Stimulated activated memory B cell treated with anti-CD40 and anti-IgM and Interleukin-4, amounts not matched to agents 10 μg/mL and 1 μg/mL and 100 μg/mL, for 72 hours (primary cell): ENCODE measurements around the gene GNG14.
"Not testable (repeated sequence)": the region's sequence is repeated elsewhere in the genome, so short reads cannot be mapped to it uniquely, and the experiment has no call there.

Experiments
- ATAC-seq: fragments of 150-1000 bp; cut with Tn5 transposase; 2 replicates; pipeline ENCODE4 v1.10.0; 2021
- H3K27ac Mint-ChIP-seq: one replicate; pipeline ENCODE4 v1.8.0; 2022; ENCODE audit warnings: mild to moderate bottlenecking, mixed read lengths
- H3K27me3 Mint-ChIP-seq: one replicate; pipeline ENCODE4 v1.8.0; 2022; ENCODE audit warnings: mixed read lengths
- H3K36me3 Mint-ChIP-seq: one replicate; pipeline ENCODE4 v1.8.0; 2022; ENCODE audit warnings: mixed read lengths
- H3K4me1 Mint-ChIP-seq: one replicate; pipeline ENCODE4 v1.8.0; 2022; ENCODE audit warnings: mixed read lengths
- H3K4me3 Mint-ChIP-seq: one replicate; pipeline ENCODE4 v1.8.0; 2022; ENCODE audit warnings: mild to moderate bottlenecking, moderate library complexity, mixed read lengths
- H3K9me3 Mint-ChIP-seq: one replicate; pipeline ENCODE4 v1.8.0; 2022; ENCODE audit warnings: mixed read lengths

The GNG14 gene

GRCh38 chr19:12722566-12723380, 35.0 kb downstream of the GNG14 start:
- peaks cover 26% of the 10 kb centered on the region for H3K36me3 Mint-ChIP-seq
- no peaks in the 10 kb centered on the region for H3K9me3 Mint-ChIP-seq
- peaks cover 62% of the 10 kb centered on the region for H3K4me1 Mint-ChIP-seq
- ATAC-seq, result peak; percentile 96
- peak overlapping the region; percentile 90 for H3K4me3 Mint-ChIP-seq
- H3K27ac Mint-ChIP-seq, result peak overlapping the region; percentile 77
- H3K27me3 Mint-ChIP-seq, result no peaks in the 10 kb centered on the region

- H3K9me3 Mint-ChIP-seq, result no peaks in the 10 kb centered on the region
- H3K4me1 Mint-ChIP-seq, result peaks cover 60% of the 10 kb centered on the region
- peak overlapping the region; percentile 90 for H3K4me3 Mint-ChIP-seq
- H3K27me3 Mint-ChIP-seq, result no peaks in the 10 kb centered on the region
- H3K27ac Mint-ChIP-seq, result peak overlapping the region; percentile 77
- no peak for ATAC-seq
- H3K36me3 Mint-ChIP-seq, result peaks cover 27% of the 10 kb centered on the region
Observed at GRCh38 chr19:12723381-12723640, 35.5 kb downstream of the GNG14 start.

DNA sequence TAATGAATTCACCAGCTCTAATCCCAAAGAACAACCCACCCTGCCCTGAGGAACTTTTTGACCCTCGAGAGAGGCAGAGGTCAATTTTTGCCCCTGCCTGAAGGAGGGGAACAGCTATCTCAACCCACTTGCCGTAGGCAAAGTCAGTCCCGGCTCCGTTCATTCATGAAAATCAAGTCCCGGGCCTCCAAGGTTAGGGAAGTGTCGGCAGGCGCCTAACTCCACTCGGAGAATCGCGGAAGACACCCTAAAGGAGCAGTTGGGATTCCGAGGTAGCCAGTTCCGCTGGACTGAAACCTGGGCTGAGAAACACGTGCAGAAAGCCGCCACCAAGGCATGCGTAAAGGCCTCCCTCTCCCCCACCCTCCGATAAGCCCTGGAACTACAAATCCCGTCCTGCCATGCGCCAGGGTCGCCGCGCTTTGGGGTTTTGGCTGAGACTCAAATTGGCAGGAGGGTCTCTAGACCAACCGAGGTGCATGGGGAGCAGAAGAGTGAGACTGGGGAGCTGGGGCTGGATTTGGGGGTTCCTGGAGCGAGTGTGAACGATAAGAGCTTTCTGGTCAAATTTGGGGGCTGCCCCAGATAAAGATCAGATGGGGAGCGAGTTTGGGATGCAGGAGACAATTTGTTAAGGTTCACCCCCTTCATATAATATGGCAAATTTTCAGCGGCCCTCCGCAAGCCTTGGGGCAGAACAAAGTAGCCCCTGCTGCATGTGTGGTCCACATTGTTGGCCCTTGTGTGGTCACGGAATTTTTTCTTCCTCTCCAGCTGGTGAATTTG, 36.0 kb downstream of the GNG14 start, which contains the start of gene TNPO2:
Gene TNPO2, minus strand, starts transcription at position 292 of the 786 bp plus-strand sequence. CDS start 2,955 bp downstream, outside the sequence.
- Mint-ChIP-seq H3K9me3 (no peaks in the 10 kb centered on the region), H3K36me3 (peaks cover 29% of the 10 kb centered on the region), H3K4me1 (peaks cover 59% of the 10 kb centered on the region), H3K27ac (peak within 1 kb of the TSS; percentile 77), H3K4me3 (peak within 1 kb of the TSS; percentile 90), H3K27me3 (no peaks in the 10 kb centered on the region)
- peak; percentile 70 for ATAC-seq

DNA sequence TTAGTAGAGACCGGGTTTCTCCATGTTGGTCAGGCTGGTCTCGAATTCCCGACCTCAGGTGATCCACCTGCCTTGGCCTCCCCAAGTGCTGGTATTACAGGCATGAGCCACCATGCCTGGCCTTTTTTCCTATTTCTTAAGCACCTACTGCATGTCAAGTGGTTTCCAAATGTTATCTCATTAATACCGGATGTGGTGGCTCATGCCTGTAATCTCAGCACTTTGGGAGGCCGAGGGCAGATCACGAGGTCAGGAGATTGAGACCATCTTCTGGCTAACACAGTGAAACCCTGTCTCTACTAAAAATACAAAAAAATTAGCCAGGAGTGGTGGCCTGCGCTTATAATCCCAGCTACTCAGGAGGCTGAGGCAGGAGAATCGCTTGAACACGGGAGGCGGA, 37.8 kb downstream of the GNG14 start:
- H3K4me3 Mint-ChIP-seq, H3K27me3 Mint-ChIP-seq, ATAC-seq, H3K27ac Mint-ChIP-seq, H3K9me3 Mint-ChIP-seq: not testable (repeated sequence)
- H3K36me3 Mint-ChIP-seq, result peaks cover 36% of the 10 kb centered on the region
- H3K4me1 Mint-ChIP-seq, result peaks cover 68% of the 10 kb centered on the region

DNA sequence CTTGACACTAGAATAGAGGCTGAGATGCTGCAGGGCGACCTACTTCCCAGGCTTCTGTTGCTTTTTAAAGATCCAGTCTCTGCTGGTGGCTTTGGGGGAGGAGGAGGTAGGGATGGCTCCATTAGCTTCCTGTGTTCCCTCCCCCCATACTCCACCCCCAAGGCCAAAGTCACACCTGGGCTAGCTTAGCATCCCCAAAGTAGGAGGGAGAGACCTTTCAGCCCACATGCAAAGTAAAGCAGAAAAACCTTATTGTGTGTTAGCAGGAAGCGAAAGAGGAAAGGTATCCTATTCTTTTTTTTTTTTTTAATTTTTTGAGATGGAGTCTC, 39.2 kb downstream of the GNG14 start:
- Mint-ChIP-seq H3K4me1 (peaks cover 67% of the 10 kb centered on the region), H3K27me3 (no peaks in the 10 kb centered on the region), H3K4me3 (no peak overlapping the region), H3K27ac (peak overlapping the region; percentile 53), H3K36me3 (peaks cover 31% of the 10 kb centered on the region), H3K9me3 (no peaks in the 10 kb centered on the region)
- no peak for ATAC-seq

DNA sequence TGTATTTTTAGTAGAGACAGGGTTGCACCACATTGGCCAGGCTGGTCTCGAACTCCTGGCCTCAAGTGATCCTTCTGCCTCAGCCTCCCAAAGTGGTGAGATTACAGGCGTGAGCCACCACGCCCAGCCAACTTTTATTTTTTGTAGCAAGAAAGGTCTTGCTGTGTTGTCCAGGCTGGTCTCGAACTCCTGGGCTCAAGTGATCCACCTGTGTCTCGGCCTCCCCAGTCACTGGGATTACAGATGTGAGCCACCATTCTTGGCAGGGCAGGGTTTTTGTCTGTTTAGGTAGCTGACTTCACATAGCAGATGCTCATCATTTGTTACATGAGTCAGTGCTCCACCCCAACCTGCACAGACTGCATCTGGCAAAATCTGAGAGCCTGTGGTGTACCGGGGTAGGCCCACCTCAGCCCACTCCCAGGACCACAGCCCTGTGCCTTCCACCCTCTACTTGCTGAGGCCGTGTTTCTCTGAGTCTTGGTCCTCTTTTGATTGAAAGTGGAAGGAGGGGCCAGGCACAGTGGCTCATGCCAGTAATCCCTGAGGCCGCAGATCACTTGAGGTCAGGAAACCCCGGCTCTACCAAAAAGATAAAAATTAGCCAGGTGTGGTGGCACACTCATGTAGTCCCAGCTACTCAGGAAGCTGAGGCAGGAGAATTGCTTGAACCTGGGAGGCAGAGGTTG, 40.1 kb downstream of the GNG14 start:
- H3K27me3 Mint-ChIP-seq, result no peaks in the 10 kb centered on the region
- ATAC-seq, result no peak
- H3K9me3 Mint-ChIP-seq, result no peaks in the 10 kb centered on the region
- peaks cover 37% of the 10 kb centered on the region for H3K36me3 Mint-ChIP-seq
- H3K27ac Mint-ChIP-seq, result no peak overlapping the region
- H3K4me3 Mint-ChIP-seq, result no peak overlapping the region
- H3K4me1 Mint-ChIP-seq, result peaks cover 70% of the 10 kb centered on the region

GRCh38 chr19:12730064-12730463, 42.3 kb downstream of the GNG14 start:
- peak; percentile 57 for ATAC-seq
- Mint-ChIP-seq H3K9me3 (no peaks in the 10 kb centered on the region), H3K36me3 (peaks cover 42% of the 10 kb centered on the region), H3K4me3 (peak overlapping the region; percentile 55), H3K4me1 (peaks cover 61% of the 10 kb centered on the region), H3K27me3 (no peaks in the 10 kb centered on the region), H3K27ac (peak overlapping the region; percentile 62)

GRCh38 chr19:12731337-12731736, 43.5 kb downstream of the GNG14 start:
- ATAC-seq, result no peak
- Mint-ChIP-seq H3K36me3 (peaks cover 41% of the 10 kb centered on the region), H3K27ac (no peak overlapping the region), H3K4me1 (peaks cover 59% of the 10 kb centered on the region), H3K4me3 (no peak overlapping the region), H3K27me3 (no peaks in the 10 kb centered on the region), H3K9me3 (no peaks in the 10 kb centered on the region)

DNA sequence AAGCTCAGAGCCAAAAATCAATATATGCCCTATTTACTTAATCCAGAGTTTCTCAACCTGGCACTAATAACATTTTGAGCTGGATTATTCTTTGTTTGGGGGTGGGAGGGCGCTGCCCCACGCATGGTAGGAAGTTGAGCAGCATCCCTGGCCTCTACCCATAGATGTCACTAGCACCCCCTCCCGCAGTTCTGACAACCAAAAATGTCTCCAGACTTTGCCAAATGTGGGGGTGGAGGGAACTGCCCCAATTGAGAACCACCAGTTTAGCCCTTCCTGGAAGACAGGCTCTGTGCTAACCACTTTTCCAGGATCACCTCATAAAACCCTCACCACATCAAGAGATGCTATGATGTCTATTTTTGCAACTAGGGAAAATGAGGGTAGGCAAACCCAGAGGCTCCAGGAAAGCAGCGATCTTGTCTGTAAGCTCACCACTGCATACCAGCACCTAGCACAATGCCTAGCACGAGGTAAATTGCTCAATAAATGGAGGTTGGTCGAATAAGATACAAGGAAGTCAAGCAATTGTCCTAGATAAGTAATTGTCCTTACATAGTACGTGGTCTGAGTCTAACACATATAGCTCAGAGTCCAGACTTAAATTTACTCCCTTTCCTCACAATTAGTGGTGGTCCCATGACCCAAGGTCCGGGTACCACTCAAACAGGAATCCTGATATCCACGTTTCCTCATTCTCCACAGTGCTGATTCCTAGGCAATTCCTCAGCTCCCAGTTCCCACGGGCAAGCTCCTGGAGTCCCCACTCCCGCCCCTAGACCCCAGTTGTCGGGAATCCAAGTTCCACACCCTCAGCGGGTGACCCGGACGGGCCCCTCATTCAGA, 45.8 kb downstream of the GNG14 start:
- peak overlapping the region; percentile 92 for H3K4me3 Mint-ChIP-seq
- no peaks in the 10 kb centered on the region for H3K27me3 Mint-ChIP-seq
- H3K9me3 Mint-ChIP-seq, result no peaks in the 10 kb centered on the region
- peaks cover 72% of the 10 kb centered on the region for H3K4me1 Mint-ChIP-seq
- no peak for ATAC-seq
- H3K36me3 Mint-ChIP-seq, result peaks cover 35% of the 10 kb centered on the region
- peak overlapping the region; percentile 99 for H3K27ac Mint-ChIP-seq

DNA sequence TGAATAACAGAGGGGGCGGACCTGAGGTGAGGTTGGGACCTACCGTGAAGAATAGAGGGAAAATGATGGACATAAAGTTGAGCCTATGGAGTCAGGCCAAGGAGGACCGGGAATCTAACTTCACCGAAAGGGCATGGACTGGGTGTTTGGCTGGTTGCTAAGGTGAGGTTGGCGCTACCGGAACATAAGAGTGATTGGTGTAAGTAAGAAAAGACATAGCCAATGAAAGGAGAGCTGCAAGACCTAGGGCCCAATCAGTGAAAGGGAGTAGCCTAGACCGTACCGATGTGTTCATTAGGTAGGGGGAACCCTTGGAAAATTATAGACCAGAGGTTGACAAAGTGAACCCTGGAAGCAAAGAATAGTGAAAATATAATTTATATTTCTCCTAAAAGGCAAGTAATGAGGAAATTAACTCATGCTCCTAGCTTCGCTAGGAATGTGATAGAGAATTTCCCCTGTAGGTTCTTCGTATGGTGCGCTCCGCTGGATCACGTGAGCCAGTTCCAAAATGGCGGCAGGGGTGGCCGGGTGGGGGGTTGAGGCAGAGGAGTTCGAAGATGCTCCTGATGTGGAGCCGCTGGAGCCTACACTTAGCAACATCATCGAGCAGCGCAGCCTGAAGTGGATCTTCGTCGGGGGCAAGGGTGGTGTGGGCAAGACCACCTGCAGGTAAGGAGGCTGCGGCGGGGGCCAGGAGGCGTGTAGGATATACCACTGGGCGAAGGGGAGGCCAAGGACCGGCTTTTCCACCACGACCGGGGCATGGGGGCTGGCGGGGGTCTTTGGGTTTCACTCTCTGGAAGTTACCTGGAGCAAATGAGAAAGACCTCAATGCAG, 49.4 kb downstream of the GNG14 start, which contains the start of gene GET3:
Gene GET3, plus strand, starts transcription at position 503 of the 840 bp plus-strand sequence. Its CDS starts 9 bp downstream, at position 512.
- H3K27ac Mint-ChIP-seq, result peak within 1 kb of the TSS; percentile 98
- peaks cover 26% of the 10 kb centered on the region for H3K36me3 Mint-ChIP-seq
- no peaks in the 10 kb centered on the region for H3K9me3 Mint-ChIP-seq
- H3K4me1 Mint-ChIP-seq, result peaks cover 42% of the 10 kb centered on the region
- peak; percentile 94 for ATAC-seq
- no peaks in the 10 kb centered on the region for H3K27me3 Mint-ChIP-seq
- peak within 1 kb of the TSS; percentile 100 for H3K4me3 Mint-ChIP-seq

GRCh38 chr19:12737835-12738351, 50.1 kb downstream of the GNG14 start:
- Mint-ChIP-seq H3K9me3 (no peaks in the 10 kb centered on the region), H3K4me1 (peaks cover 39% of the 10 kb centered on the region)

More at GRCh38 chr19:12737835-12738351, 50.1 kb downstream of the GNG14 start:
- peaks cover 29% of the 10 kb centered on the region for H3K36me3 Mint-ChIP-seq
- H3K4me3 Mint-ChIP-seq, result peak overlapping the region; percentile 100
- H3K27ac Mint-ChIP-seq, result peak overlapping the region; percentile 98
- ATAC-seq, result no peak
- H3K27me3 Mint-ChIP-seq, result no peaks in the 10 kb centered on the region
